ENCODE measurements around the gene NPIPA1.
"Not testable (repeated sequence)": the region's sequence is repeated elsewhere in the genome, so short reads cannot be mapped to it uniquely, and the experiment has no call there.

The NPIPA1 gene

DNA sequence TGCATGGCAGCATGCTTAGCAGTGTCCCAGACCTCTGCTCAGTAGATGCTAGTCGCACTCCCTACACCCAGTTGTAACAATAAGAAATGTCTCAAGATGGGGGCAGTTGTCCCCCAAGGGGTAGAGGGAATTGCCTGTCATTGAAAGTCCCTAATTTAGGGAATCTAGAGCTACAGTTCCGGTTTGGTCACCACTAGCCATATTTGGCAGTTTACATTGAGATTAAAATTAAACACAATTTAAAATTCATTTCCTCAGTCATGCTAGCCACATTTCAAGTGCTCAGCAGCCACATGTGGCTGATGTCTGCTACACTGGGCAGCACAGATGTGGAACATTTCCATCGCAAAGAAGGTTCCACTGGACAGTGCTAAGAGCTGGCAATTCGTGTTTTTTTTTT is 41.7 kb downstream of the NPIPA1 start:
- not testable (repeated sequence) for DNase-seq

DNA sequence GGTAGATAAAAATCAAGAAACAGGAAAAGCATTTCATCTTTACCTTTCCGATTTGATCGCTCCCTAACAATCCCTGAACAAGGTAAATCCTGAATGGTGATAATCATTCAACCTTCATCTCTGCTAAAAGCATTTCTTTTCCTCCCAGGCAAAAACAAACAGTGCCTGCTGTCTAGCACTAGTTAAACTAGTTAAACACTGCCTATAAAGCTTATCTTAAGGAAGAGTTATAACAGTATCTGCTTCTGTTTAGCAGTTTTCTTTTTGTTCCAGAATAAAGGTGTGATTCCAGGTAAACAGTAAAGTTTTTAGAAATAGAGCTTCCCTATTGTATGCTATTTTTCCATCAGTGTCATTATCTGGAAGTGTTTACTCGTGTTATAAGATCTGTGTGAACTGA is 44.0 kb downstream of the NPIPA1 start:
- not testable (repeated sequence) for DNase-seq

DNA sequence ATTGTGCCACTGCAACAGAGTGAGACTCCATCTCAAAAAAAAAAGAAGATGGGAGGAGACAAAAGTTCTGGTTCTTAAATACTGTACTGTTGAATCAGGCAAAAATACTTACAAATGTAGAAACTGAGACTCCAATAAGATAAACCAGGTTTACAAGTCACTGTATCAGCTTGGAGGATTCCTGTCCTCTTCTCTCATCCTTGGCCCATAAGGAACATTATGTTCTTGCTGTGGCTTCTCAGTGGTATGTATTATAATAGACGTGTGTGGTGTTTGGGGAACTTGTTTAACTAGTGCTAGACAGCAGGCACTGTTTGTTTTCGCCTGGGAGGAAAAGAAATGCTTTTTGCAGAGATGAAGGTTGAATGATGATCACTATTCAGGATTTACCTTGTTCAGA is 45.3 kb downstream of the NPIPA1 start:
- not testable (repeated sequence) for DNase-seq

DNA sequence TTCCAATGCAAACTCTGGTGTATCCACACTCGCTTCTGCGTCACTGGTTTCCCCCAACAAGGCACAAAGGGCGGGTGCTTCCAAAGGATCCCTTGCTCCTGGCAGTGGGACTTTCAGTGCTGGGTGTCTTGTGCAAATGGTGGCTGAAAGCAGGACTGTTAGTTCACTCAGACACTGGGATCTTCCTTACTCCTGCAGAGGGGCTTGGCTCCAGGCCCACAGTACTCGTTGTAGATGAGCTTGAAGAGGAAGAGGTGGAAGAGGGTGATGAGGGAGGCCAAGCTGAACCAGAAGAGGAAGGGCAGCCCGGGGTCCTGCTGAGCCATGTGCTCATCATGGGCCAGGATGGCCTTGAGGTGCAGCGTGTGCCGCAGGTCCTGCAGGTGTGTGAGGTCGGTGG is 50.8 kb downstream of the NPIPA1 start:
- DNase-seq, result not testable (repeated sequence)

- DNase-seq, result not testable (repeated sequence)
These were observed 51.5 kb downstream of the NPIPA1 start for GRCh38 chr16:14988661-14989191.

DNA sequence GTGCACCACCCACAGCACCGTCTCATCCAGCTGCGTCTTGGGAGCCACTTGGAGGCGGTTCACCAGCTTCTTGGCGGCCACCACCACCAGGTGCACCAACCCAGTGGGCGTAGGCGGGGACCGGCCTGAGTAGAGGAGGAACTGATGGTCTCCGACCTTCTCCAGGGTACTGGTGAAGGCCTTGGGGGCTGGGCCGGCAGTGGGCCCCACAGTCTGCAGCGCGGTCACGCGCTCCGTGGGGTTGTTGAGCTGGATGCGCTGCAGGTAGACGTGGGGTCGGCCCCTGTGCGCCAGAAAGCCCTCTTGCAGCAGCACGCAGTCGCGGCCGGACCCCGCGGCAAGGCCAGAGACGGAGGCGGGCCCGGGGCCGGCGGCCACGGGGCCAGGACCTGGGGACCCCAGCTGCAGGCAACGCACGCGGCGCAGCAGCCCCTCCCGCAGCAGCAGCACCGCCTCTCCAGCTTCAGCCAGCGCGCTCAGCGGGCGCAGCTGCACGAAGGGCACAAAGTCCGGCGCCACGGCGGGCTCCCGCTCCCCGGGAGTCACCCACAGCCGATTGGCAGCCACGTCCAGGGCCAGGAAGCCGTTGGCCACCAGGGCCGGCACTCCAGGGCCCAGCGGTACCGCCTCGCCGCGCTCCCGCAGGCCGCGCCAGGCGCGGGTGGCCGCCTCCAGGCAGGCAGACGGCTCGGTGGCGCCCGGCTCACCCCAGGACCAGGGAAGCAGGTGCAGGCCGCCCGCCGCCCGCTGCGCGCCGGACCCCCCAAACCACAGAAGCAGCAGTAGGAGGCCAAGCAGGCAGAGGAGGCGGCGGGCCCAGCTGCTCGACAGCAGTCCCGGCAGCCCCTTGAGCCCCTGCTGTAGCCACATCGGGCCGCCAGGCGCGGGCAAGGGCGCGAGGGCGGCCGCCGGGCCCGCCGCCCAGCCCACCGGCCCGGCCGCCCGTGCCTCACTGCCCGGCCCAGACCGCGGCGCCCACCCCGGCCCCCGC is 52.3 kb downstream of the NPIPA1 start:
- DNase-seq, result not testable (repeated sequence)

GRCh38 chr16:14993277-14994151 is 56.3 kb downstream of the NPIPA1 start:
- DNase-seq, result not testable (repeated sequence)

DNA sequence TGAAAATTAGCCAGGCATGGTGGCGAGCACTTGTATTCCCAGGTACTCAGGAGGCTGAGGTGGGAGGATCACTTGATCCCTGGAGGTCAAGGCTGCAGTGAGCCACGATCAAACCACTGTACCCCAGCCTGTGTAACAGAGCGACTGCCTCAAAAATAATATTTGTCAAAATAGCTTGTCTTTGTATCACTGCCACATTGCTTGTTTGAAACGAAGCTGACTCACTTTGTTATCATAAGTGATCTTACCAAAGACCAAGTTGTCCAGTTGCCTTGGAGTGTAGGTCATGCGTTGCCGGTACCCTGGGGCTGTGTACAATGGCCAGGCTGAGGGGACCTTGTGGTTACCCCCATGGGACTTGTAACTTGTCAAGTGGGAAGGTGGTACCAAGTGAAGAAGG is 59.5 kb downstream of the NPIPA1 start:
- DNase-seq, result not testable (repeated sequence)

- DNase-seq, result not testable (repeated sequence)
These were observed 61.1 kb downstream of the NPIPA1 start for GRCh38 chr16:14998300-14998699.

DNA sequence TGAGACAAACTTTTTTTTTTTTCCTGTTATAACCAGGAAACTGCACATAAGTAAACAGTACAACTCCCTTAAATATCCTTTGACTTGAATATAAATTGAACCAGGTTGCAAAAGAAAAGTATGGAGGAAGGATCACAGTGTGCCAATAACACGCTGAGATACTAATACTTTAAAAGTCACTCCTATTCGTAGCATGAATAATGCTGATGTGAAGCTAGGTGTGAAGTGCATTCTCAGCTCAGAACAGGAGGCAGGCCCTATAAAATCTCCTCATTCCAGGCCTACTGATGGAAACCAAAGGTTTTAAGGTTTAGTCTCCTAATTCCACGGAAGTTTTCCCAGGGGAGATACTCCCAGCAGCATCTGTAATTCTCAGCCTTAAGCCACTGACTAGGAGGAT is 62.6 kb downstream of the NPIPA1 start:
- not testable (repeated sequence) for DNase-seq

Data from cerebellar nuclear complex (tissue), 1 donor.